ENCODE measurements around the gene AGRN.
"Not testable (repeated sequence)": the region's sequence is repeated elsewhere in the genome, so short reads cannot be mapped to it uniquely, and the experiment has no call there.

The AGRN gene

DNA sequence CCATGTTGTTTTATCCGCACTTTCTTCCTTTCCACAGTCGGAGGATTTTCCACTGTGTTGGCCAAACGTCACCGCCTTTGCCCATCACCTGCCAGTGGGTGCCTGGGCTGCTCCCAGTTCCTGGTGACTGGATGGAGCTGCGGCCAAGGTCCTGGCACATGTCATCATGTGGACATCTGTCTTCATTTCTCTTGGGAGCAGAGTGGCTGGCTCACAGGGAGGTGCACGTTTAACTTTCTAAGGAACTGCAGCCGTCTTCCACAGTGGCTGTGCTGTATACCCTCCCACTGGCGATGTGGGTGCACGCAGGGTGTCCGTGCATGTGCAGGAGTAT lies 73.7 kb downstream of the AGRN start:
- ATAC-seq (no peak), DNase-seq (ENCODE audit: low spot score in 2 of 2) (no peak)
- Mint-ChIP-seq H3K4me3 (no peak overlapping the region), H3K27ac (no peak overlapping the region), H3K9me3 (peaks cover under 1% of the 10 kb centered on the region), H3K4me1 (peaks cover 13% of the 10 kb centered on the region), H3K36me3 (peaks cover 17% of the 10 kb centered on the region)

DNA sequence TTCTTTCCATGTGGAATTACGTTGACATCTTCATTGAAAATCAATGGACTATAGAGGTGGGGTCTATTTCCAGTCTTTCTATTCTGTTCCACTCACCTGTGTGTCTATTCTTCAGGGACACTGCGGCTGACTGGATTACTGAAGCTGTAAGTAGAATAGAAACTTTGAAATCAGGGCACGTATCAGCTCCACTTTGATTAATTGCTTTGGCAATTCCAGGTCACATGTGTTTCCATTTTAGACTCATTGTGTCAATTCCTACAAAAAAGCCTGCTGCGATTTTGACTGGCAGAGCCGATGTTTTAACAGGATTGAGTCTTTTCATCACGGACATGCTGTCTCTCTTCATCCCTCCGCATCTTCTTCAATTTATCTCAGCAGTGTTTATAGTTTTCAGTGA lies 75.1 kb downstream of the AGRN start:
- DNase-seq (ENCODE audit: low spot score in 2 of 2) = no peak
- H3K36me3 Mint-ChIP-seq = peaks cover 22% of the 10 kb centered on the region
- H3K9me3 Mint-ChIP-seq = peaks cover 12% of the 10 kb centered on the region
- H3K4me1 Mint-ChIP-seq = peaks cover 26% of the 10 kb centered on the region
- no peak overlapping the region for H3K27ac Mint-ChIP-seq
- no peak overlapping the region for H3K4me3 Mint-ChIP-seq
- no peak for ATAC-seq

DNA sequence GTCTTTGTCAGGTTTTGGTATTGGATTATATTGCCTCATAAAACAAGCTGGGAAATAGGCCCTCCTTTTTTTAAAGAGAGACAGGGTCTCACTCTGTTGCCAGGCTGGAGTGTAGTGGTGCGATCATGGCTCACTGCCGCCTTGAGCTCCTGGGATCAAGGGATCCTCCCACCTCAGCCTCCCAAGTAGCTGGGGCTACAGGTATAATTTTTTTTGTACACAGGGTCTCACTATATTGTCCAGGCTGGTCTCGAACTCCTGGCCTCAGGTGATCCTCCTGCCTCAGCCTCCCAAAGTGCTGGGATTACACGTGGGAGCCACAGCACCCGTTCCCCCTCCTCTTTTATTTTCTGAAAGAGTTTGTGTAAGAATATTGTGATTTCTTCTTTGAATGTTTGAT lies 76.2 kb downstream of the AGRN start:
- Mint-ChIP-seq H3K9me3 (peaks cover 17% of the 10 kb centered on the region), H3K4me1 (peaks cover 33% of the 10 kb centered on the region), H3K36me3 (peaks cover 26% of the 10 kb centered on the region)
- DNase-seq (ENCODE audit: low spot score in 2 of 2); H3K27ac Mint-ChIP-seq; H3K4me3 Mint-ChIP-seq; ATAC-seq: not testable (repeated sequence)

DNA sequence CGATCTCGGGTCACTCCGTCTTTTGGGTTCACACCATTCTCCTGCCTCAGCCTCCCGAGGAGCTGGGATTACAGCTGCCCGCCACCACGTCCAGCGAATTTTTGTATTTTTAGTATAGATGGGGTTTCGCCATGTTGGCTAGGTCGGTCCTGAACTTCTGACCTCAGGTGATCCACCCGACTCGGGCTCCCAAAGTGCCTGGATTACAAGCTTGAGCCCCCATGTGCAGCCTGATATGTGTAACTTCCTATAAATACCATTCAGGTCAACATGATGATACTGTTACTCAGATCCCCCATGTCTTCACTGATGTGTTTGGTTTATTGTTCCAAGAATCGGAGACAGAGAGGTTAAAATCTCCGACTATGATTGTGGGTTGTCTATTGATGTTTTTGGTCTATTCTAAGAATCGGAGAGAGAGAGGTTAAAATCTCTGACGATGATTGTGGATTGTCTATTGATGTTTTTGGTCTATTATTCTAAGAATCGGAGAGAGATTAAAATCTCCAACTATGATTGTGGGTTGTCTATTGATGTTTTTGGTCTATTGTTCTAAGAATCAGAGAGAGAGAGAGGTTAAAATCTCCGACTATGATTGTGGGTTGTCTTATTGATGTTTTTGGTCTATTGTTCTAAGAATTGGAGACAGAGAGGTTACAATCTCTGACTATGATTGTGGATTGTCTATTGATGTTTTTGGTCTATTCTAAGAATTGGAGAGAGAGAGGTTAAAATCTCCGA lies 78.9 kb downstream of the AGRN start:
- Mint-ChIP-seq H3K4me3 (peak overlapping the region; percentile 1), H3K36me3 (peaks cover 21% of the 10 kb centered on the region), H3K4me1 (peaks cover 31% of the 10 kb centered on the region), H3K9me3 (peaks cover 17% of the 10 kb centered on the region), H3K27ac (peak overlapping the region; percentile 86)
- DNase-seq (ENCODE audit: low spot score in 2 of 2) (no peak), ATAC-seq (peak; percentile 88)

DNA sequence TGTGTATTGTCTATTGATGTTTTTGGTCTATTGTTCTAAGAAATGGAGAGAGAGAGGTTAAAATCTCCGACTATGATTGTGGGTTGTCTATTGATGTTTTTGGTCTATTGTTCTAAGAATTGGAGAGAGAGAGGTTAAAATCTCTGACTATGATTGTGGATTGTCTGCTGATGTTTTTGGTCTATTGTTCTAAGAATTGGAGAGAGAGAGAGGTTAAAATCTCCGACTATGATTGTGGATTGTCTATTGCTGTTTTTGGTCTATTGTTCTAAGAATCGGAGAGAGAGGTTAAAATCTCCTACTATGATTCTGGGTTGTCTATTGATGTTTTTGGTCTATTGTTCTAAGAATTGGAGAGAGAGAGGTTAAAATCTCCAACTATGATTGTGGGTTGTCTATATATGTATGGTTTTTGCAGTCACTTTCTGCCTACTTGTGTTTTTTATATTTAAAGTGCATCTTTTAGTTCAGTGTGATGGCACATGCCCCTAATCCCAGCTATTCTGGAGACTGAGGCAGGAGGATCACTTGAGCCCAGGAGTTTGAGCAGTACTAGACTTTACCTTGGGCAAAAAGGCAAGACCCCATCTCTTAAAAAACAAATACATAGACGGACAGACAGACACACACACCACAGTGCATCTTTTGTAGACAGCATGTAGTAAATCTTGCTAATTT lies 79.7 kb downstream of the AGRN start:
- peak overlapping the region; percentile 86 for H3K27ac Mint-ChIP-seq
- peaks cover 38% of the 10 kb centered on the region for H3K4me1 Mint-ChIP-seq
- no peak for DNase-seq (ENCODE audit: low spot score in 2 of 2)
- H3K4me3 Mint-ChIP-seq = peak overlapping the region; percentile 1
- H3K36me3 Mint-ChIP-seq = peaks cover 25% of the 10 kb centered on the region
- peak; percentile 49 for ATAC-seq
- H3K9me3 Mint-ChIP-seq = peaks cover 17% of the 10 kb centered on the region

DNA sequence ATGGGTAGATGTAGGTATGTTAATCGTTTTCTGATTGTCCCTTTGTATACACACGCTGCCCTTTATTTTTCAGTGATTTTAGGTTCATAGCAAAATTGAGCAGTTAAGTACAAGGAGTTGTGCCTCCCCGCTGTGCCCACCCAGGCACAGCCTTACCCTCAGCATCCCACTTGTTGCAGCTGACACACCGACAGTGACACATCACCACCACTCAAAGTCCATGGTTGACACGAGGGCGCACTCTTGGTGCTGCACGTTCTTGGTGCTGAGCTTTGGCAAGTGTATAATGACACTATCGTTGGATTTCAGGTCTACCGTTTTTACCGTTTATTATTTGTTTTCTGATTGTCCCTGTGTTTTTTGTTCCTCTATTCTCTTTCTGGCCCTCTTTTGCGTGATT lies 80.4 kb downstream of the AGRN start:
- DNase-seq (ENCODE audit: low spot score in 2 of 2) (no peak), ATAC-seq (no peak)
- peaks cover 25% of the 10 kb centered on the region for H3K36me3 Mint-ChIP-seq
- peaks cover 42% of the 10 kb centered on the region for H3K4me1 Mint-ChIP-seq
- no peak overlapping the region for H3K4me3 Mint-ChIP-seq
- peaks cover 17% of the 10 kb centered on the region for H3K9me3 Mint-ChIP-seq
- peak overlapping the region; percentile 20 for H3K27ac Mint-ChIP-seq

DNA sequence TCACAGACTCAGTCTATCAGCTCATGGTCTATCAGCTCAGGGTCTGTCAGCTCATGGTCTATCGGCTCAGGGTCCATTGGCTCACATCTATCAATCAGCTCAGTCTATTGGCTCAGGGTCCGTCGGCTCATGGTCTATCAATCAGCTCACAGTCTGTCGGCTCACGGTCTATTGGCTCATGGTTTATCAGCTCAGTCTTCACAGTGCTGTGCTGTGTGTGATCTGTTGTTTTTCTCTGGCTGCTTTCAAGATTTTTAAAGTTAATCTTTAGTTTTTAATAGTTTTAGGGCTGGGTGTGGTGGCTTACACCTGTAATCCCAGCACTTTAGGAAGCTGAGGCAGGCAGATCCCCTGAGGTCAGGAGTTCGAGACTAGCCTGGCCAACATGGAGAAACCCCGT lies 81.6 kb downstream of the AGRN start:
- H3K4me1 Mint-ChIP-seq = peaks cover 42% of the 10 kb centered on the region
- H3K36me3 Mint-ChIP-seq = peaks cover 25% of the 10 kb centered on the region
- no peak overlapping the region for H3K27ac Mint-ChIP-seq
- ATAC-seq = no peak
- peaks cover 17% of the 10 kb centered on the region for H3K9me3 Mint-ChIP-seq
- no peak for DNase-seq (ENCODE audit: low spot score in 2 of 2)
- no peak overlapping the region for H3K4me3 Mint-ChIP-seq

DNA sequence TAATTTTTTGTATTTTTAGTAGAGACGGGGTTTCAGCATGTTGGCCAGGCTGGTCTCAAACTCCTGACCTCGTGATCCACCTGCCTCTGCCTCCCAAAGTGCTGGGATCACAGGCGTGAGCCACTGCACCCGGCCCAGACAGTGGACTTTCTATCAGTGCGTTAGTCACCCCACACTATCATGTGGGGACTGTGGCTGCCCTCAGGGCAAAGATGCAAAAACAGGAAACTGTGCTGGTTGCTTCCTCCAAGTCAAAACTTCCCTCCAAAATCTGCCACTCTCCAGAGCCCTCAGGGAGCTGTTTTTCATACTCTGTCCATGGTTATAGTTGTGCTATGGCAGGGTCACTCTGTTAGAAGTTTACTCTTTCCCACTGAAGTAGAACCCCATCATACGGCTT lies 84.2 kb downstream of the AGRN start:
- not testable (repeated sequence) for DNase-seq (ENCODE audit: low spot score in 2 of 2); H3K4me3 Mint-ChIP-seq
- Mint-ChIP-seq H3K27ac (peak overlapping the region; percentile 52), H3K9me3 (peaks cover 10% of the 10 kb centered on the region), H3K36me3 (peaks cover 17% of the 10 kb centered on the region), H3K4me1 (peaks cover 39% of the 10 kb centered on the region)
- ATAC-seq = peak; percentile 80
